RCC 7860 (cell line): Measurements from ENCODE around the gene TLE3.

Experiments used
- DNase-seq: peaks from one replicate; pipeline ENCODE4 v3.0.0-alpha.2; 2015; ENCODE audit warnings: low spot score
- FAIRE-seq: peaks from 2 replicates; lab custom pipeline; 2012; peaks lifted over from hg19 to GRCh38; lab: Jason Lieb, UNC

The TLE3 gene

GRCh38 chr15:70034596-70034995 lies 63.1 kb downstream of the TLE3 start:
- DNase-seq (no peak), FAIRE-seq (no peak)

GRCh38 chr15:70034141-70034540 lies 63.6 kb downstream of the TLE3 start:
- FAIRE-seq (no peak), DNase-seq (no peak)

- DNase-seq = no peak
- no peak for FAIRE-seq
These were observed 64.1 kb downstream of the TLE3 start for GRCh38 chr15:70033529-70034140.

DNA sequence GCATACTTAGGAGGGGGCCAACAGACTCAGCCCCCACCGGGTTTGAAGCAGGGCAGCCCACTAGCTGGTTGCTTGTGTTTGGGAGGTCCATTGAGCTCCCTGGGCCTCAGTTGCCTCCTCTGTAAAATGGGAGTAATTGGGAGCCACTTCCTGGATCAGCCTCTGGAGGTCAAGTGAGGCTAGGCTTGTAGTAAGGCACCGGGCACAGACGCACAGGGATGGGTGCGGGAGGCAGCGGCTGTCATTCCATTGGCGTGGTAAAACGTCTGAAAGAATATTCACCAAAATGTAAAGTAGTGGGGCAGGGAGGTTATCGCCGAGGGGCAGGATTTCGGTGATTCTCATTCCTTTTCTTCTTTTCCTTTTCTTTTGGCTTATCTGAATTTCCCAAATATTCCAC lies 64.6 kb downstream of the TLE3 start:
- DNase-seq = no peak
- FAIRE-seq = no peak

GRCh38 chr15:70032509-70032908 lies 65.2 kb downstream of the TLE3 start:
- FAIRE-seq (no peak), DNase-seq (no peak)

DNA sequence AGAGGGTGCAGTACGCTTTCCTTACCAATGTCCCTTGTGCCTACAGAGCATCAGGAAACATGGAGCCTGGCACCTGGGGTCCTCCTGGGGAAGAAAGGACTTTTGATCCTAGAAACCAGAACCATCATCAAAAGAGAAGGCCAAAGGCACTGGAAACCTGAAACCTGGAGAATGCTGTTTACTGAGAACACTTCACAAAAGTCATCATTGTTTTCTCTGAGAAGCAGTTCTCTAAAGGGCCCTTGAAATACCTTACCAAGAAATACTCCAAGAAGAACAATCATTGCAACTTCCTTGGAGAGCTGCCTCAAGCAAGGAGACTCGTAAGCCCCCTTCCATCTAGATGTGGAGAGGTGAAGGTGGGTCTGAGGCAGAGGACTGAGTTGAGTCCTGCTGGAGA lies 66.0 kb downstream of the TLE3 start:
- FAIRE-seq (no peak), DNase-seq (no peak)

- FAIRE-seq (no peak), DNase-seq (no peak)
These were observed 66.5 kb downstream of the TLE3 start for GRCh38 chr15:70031261-70031660.

- DNase-seq (no peak), FAIRE-seq (no peak)
These were observed 66.9 kb downstream of the TLE3 start for GRCh38 chr15:70030851-70031250.

GRCh38 chr15:70029297-70029701 lies 68.4 kb downstream of the TLE3 start:
- DNase-seq (no peak), FAIRE-seq (no peak)

DNA sequence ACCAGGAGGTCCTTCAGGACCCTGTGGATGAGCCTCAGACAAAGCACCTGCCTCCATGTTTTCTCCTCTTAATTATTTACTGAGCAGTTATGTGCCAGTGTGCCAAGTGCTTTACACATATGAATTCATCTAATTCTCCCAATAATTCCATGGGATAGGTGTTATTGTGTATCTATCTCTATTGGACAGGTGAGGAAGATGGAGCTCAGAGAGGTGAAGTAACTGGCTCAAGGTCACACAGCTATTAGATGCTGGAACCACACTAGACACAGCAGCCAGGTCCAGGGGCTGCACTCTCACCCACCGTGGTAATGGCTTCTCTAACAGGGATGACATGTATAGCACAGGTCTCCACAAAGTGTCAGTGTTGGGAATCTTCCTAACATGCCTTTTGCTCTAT lies 70.2 kb downstream of the TLE3 start:
- FAIRE-seq (no peak), DNase-seq (no peak)

GRCh38 chr15:70026991-70027390 lies 70.7 kb downstream of the TLE3 start:
- no peak for DNase-seq
- no peak for FAIRE-seq

DNA sequence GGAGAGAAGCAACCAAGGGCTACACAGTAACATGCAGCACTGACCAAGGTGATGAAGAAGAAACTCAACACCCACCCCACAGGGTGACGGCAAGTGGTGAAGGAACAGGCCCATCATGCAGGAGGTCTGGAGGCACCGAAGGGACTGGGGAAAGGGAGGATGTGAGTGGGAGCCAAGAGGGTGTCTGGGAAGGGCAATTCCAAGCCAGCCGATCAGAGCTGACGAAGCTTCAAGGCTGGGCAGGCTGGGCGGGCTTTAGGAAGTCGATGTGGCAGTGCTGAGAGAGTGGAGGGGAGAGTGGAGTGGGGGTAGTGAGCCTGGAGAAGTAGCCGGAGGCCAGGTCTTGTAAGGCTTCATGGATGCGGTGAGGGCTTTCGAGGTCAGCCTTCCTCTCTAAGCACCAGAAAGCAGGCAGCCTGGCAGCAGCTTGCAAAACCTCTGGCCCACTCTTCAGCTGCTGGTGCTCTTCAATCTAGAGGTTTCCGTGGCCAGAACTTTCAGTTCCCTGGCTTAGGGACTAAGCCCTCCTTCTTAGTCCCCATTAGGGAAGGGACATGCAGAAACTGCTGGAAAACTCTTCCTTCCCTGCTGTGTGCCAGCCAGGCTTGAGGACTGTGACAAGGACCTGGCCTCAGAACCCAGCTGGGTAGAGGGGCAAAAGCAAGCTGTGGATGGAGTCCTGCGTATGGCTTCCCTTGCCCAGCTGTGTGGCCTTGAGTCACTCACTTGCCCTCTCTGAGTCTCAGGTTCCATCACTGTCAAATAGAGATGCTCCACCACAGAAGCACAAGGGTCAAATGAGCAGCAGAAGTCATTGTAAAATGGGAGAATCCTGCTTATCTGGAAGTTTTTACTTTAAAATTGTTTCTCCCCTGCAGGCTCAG lies 72.1 kb downstream of the TLE3 start:
- no peak for FAIRE-seq
- no peak for DNase-seq

DNA sequence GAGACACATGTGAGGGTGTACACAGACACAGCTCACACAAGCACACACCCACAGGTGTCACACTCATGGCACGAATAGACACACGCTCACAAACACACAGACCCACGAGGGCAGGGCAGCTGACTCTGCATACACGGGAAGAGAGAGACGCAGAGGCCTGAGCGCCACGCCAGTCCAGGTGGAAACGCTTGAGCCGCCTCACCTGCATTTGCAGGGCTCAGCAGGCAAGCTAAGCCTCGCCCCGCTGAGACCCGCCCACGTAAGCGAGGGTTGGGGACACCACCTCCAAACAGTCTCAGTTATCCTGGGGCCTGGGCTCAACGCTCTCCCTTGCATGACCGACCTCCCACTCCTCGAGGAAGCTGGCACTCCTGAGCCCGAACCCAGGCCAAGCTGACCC lies 73.2 kb downstream of the TLE3 start:
- no peak for DNase-seq
- FAIRE-seq = no peak

- DNase-seq = no peak
- FAIRE-seq = no peak
These were observed 73.8 kb downstream of the TLE3 start for GRCh38 chr15:70023769-70024491.

- no peak for FAIRE-seq
These were observed 74.5 kb downstream of the TLE3 start for GRCh38 chr15:70023064-70023768.

DNA sequence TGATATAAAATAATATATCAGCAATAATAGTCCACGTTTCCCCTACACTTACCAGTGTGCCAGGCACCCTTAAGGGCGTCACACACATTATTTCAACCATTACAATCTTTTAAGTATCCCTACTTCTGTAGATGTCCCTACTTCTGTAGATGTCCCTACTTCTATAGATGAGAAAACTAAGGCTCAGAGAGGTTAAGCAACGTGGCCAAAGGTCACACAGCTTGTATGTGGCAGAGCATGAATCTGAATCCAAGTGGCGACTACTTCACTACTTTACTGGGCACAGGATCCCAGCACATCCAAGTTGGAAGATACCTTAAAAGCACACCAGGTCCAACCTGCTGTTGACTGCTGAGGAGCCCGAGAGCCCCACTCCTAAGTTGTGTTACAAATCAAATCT lies 77.5 kb downstream of the TLE3 start:
- DNase-seq = no peak
- FAIRE-seq = no peak

More at GRCh38 chr15:70023064-70023768, 74.5 kb downstream of the TLE3 start:
- DNase-seq = peak; percentile 68

- DNase-seq (no peak), FAIRE-seq (no peak)
These were observed 78.8 kb downstream of the TLE3 start for GRCh38 chr15:70018646-70019600.

- no peak for FAIRE-seq
- DNase-seq = peak; percentile 27
These were observed 79.9 kb downstream of the TLE3 start for GRCh38 chr15:70017801-70018200.

DNA sequence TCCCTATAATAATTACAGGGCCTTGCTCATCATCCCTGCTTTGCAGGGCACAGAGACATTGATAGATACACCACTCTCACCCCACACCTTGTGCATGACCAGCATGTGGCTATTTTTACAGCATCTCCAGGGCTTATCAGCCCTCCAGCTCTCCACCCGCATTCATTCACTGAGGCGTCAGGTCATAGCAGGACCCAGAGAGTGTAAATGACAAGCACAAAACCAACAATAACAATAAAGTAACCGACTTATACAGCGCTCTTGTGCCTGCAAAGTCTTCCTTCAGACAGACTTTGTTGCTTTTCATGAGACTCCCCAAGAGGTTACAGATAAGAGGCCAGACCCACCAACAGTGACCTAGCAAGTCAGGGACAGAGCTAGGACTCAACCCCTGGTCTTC lies 80.7 kb downstream of the TLE3 start:
- no peak for FAIRE-seq
- DNase-seq = no peak

DNA sequence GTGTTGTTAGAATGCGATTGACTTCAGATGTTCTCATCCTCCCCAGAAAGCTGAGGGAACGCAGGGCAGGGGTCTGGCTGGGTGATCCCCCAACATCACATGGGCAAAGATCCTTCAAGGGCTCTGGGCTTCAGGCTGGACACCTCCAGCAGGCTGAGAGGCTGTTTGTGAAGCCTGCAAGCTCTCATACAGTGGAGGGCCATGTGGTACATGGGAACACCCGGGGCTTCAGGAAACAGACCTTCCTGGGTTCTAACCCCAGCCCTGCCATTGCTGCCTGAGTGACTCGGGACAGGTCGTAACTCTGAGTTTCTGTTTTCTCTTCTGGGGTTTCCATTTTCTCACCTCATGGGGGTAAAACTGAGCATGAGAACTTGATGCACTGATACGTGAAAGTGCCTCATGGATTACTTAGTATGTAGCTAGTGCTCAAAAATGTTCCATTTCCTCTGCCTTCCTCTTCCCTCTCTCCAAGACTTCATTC lies 81.2 kb downstream of the TLE3 start:
- no peak for FAIRE-seq
- no peak for DNase-seq
